A549 (cell line): ENCODE results near the gene LRRC4C.

Source experiments
- CTCF ChIP-seq: fragments of >200 bp; sonication (Bioruptor Twin); formaldehyde crosslinking; IDR thresholded peaks from 3 replicates; pipeline ENCODE4 v1.5.1; 2016
- ESRRA ChIP-seq: fragments of 150-350 bp; IDR thresholded peaks from 2 replicates; pipeline ENCODE4 v1.6.1; 2014; ENCODE audit warnings: mild to moderate bottlenecking, low read length, borderline replicate concordance
- MAX ChIP-seq: IDR thresholded peaks from 2 replicates; pipeline ENCODE4 v1.6.1; 2012

- TF ChIP-seq ESRRA (no peak), MAX (no peak), CTCF (no peak)
These were observed 1243.9 kb downstream of the LRRC4C start for GRCh38 chr11:40215556-40215955.
